Astrocyte (in vitro differentiated cells and primary cell): ENCODE measurements around the gene SVEP1. TPM values are rescaled to one million over a fixed set of nuclear protein-coding genes. Genes with fewer than 3 reads are reported as not detected.
"Not testable (repeated sequence)": the region's sequence is repeated elsewhere in the genome, so short reads cannot be mapped to it uniquely, and the experiment has no call there.

ENCODE experiments used
- DNase-seq: peaks from one replicate; pipeline ENCODE4 v3.0.0-alpha.2; 2010; ENCODE audit warnings: low read depth
- FAIRE-seq: peaks from 2 replicates; lab custom pipeline; 2011; peaks lifted over from hg19 to GRCh38; lab: Jason Lieb, UNC
- H2AFZ ChIP-seq: 2 replicates; pipeline ENCODE4 v1.6.0; 2012; ENCODE audit warnings: low read depth, low read length, inconsistent platforms
- H3K27ac ChIP-seq: 2 replicates; pipeline ENCODE4 v1.5.1; 2011; ENCODE audit warnings: low read depth, low read length, inconsistent platforms
- H3K27me3 ChIP-seq: 2 replicates; pipeline ENCODE4 v1.6.0; 2011; ENCODE audit warnings: low read length, inconsistent platforms; ENCODE audit not compliant: insufficient read depth
- H3K36me3 ChIP-seq: 2 replicates; pipeline ENCODE4 v1.5.1; 2011; ENCODE audit warnings: low read length, inconsistent platforms; ENCODE audit not compliant: insufficient read depth
- H3K4me1 ChIP-seq: 2 replicates; pipeline ENCODE4 v1.5.1; 2011; ENCODE audit warnings: low read length, inconsistent platforms; ENCODE audit not compliant: insufficient read depth
- H3K4me2 ChIP-seq: 2 replicates; pipeline ENCODE4 v1.6.0; 2012; ENCODE audit warnings: low read length, inconsistent platforms
- H3K4me3 ChIP-seq: 2 replicates; pipeline ENCODE4 v1.5.1; 2011; ENCODE audit warnings: low read depth, mild to moderate bottlenecking, low read length, inconsistent platforms; ENCODE audit not compliant: insufficient read depth
- H3K79me2 ChIP-seq: 2 replicates; pipeline ENCODE4 v1.6.0; 2012; ENCODE audit warnings: mild to moderate bottlenecking, low read length, inconsistent platforms; ENCODE audit not compliant: insufficient read depth
- H3K9ac ChIP-seq: 2 replicates; pipeline ENCODE4 v1.6.0; 2012; ENCODE audit warnings: mild to moderate bottlenecking, low read length, inconsistent platforms
- H3K9me3 ChIP-seq: 2 replicates; pipeline ENCODE4 v1.5.1; 2012; ENCODE audit warnings: low read depth, mild to moderate bottlenecking, low read length, inconsistent platforms; ENCODE audit not compliant: insufficient read depth
- H4K20me1 ChIP-seq: 2 replicates; pipeline ENCODE4 v1.6.0; 2012; ENCODE audit warnings: low read length, inconsistent platforms; ENCODE audit not compliant: insufficient read depth
- H3K27ac Mint-ChIP-seq: one replicate; pipeline ENCODE4 v1.8.0; 2021; ENCODE audit warnings: mild to moderate bottlenecking, mixed read lengths; ENCODE audit not compliant: unreplicated experiment
- H3K27me3 Mint-ChIP-seq: one replicate; pipeline ENCODE4 v1.8.0; 2021; ENCODE audit warnings: low read depth, mixed read lengths; ENCODE audit not compliant: unreplicated experiment
- H3K36me3 Mint-ChIP-seq: one replicate; pipeline ENCODE4 v1.8.0; 2021; ENCODE audit warnings: low read depth, mixed read lengths; ENCODE audit not compliant: unreplicated experiment
- H3K4me1 Mint-ChIP-seq: one replicate; pipeline ENCODE4 v1.8.0; 2021; ENCODE audit warnings: low read depth, mixed read lengths; ENCODE audit not compliant: unreplicated experiment
- H3K4me3 Mint-ChIP-seq: one replicate; pipeline ENCODE4 v1.8.0; 2021; ENCODE audit warnings: mild to moderate bottlenecking, moderate library complexity, mixed read lengths; ENCODE audit not compliant: unreplicated experiment
- H3K9me3 Mint-ChIP-seq: one replicate; pipeline ENCODE4 v1.8.0; 2021; ENCODE audit warnings: mild to moderate bottlenecking, mixed read lengths; ENCODE audit not compliant: unreplicated experiment
- CTCF ChIP-seq: IDR thresholded peaks from 2 replicates; pipeline ENCODE4 v1.5.1; 2011; ENCODE audit warnings: low read depth, mild to moderate bottlenecking, inconsistent platforms, low read length, moderate library complexity; ENCODE audit not compliant: insufficient read depth
- EZH2 ChIP-seq: IDR thresholded peaks from 2 replicates; pipeline ENCODE4 v1.6.1; 2012; ENCODE audit warnings: mild to moderate bottlenecking, low read length, inconsistent platforms; ENCODE audit not compliant: insufficient read depth
- total RNA-seq: library from RNA; stranded (reverse); gene quantifications from 2 replicates; pipeline ENCODE4 v1.2.1, GENCODE V29; 2021

The SVEP1 gene
- total RNA-seq, 1 donor from 2014 or later = 1.1 TPM

- peak; percentile 16 for DNase-seq
- Mint-ChIP-seq H3K36me3 (no peaks in the 10 kb centered on the region), H3K4me1 (peaks cover 5% of the 10 kb centered on the region), H3K4me3 (no peak overlapping the region), H3K27ac (no peak overlapping the region), H3K9me3 (peaks cover 9% of the 10 kb centered on the region), H3K27me3 (no peaks in the 10 kb centered on the region)
- H3K79me2 ChIP-seq = no peaks in the 10 kb centered on the region
- no peaks in the 10 kb centered on the region for H3K4me1 ChIP-seq
- no peaks in the 10 kb centered on the region for H3K9me3 ChIP-seq
- H3K4me3 ChIP-seq = no peak overlapping the region
- TF ChIP-seq CTCF (no peak), EZH2 (no peak)
- FAIRE-seq = no peak
- H2AFZ ChIP-seq = no peak overlapping the region
- no peaks in the 10 kb centered on the region for H3K36me3 ChIP-seq
- H3K9ac ChIP-seq = no peak overlapping the region
- no peaks in the 10 kb centered on the region for H4K20me1 ChIP-seq
- H3K27me3 ChIP-seq = no peaks in the 10 kb centered on the region
- no peak overlapping the region for H3K27ac ChIP-seq
- H3K4me2 ChIP-seq = no peak overlapping the region
Measured at GRCh38 chr9:110532908-110533665, 46.5 kb downstream of the SVEP1 start.

- no peak overlapping the region for H3K27ac Mint-ChIP-seq
- FAIRE-seq = peak; percentile 41
- Histone ChIP-seq H3K4me2 (no peak overlapping the region), H3K36me3 (no peaks in the 10 kb centered on the region), H3K9me3 (no peaks in the 10 kb centered on the region), H3K79me2 (no peaks in the 10 kb centered on the region), H3K27ac (no peak overlapping the region), H3K27me3 (no peaks in the 10 kb centered on the region), H2AFZ (no peak overlapping the region), H3K9ac (no peak overlapping the region), H4K20me1 (no peaks in the 10 kb centered on the region), H3K4me3 (no peak overlapping the region), H3K4me1 (no peaks in the 10 kb centered on the region)
- DNase-seq = peak; percentile 74
- H3K27me3 Mint-ChIP-seq = no peaks in the 10 kb centered on the region
- peaks cover 9% of the 10 kb centered on the region for H3K9me3 Mint-ChIP-seq
- peaks cover 5% of the 10 kb centered on the region for H3K4me1 Mint-ChIP-seq
- TF ChIP-seq CTCF = no peak
- no peak for TF ChIP-seq EZH2
- H3K36me3 Mint-ChIP-seq = no peaks in the 10 kb centered on the region
- no peak overlapping the region for H3K4me3 Mint-ChIP-seq
Measured at GRCh38 chr9:110531776-110532175, 47.8 kb downstream of the SVEP1 start.

GRCh38 chr9:110531241-110531640 lies 48.3 kb downstream of the SVEP1 start:
- H3K4me3 ChIP-seq, H2AFZ ChIP-seq, FAIRE-seq, H3K4me1 Mint-ChIP-seq, H3K36me3 ChIP-seq, H3K9me3 ChIP-seq, H3K27me3 ChIP-seq, DNase-seq, H3K9me3 Mint-ChIP-seq, H3K36me3 Mint-ChIP-seq, H3K27me3 Mint-ChIP-seq, H3K9ac ChIP-seq, H3K27ac Mint-ChIP-seq, H3K4me1 ChIP-seq, H3K4me2 ChIP-seq, H3K79me2 ChIP-seq, H3K4me3 Mint-ChIP-seq, H3K27ac ChIP-seq, H4K20me1 ChIP-seq: not testable (repeated sequence)
